Activated naive CD4-positive, alpha-beta T cell treated with anti-CD3 and anti-CD28 coated beads, Interleukin-2, amount 50 U/mL, for 72 hours (primary cell): Measurements from ENCODE around the gene INHBB. TPM values are rescaled to one million over a fixed set of nuclear protein-coding genes. Genes with fewer than 3 reads are reported as not detected.
A peak's percentile ranks its signal among the peaks of the same experiment; 100 is the strongest.

Source experiments
- ATAC-seq, 2 donors: fragments of 150-1000 bp; cut with Tn5 transposase; 2 replicates each; pipeline ENCODE4 v1.10.0; 2021; ENCODE audit warnings: mild to moderate bottlenecking in 2 of 2, moderate library complexity in 2 of 2
- DNase-seq, 2 donors: peaks; one replicate each; pipeline ENCODE4 v3.0.0; 2021 to 2022; ENCODE audit warnings: low spot score in 2 of 2
- H3K27ac Mint-ChIP-seq, 2 donors: one replicate each; pipeline ENCODE4 v1.8.0; 2022; ENCODE audit warnings: mild to moderate bottlenecking in 2 of 2, mixed read lengths in 2 of 2
- H3K36me3 Mint-ChIP-seq, 2 donors: one replicate each; pipeline ENCODE4 v1.8.0; 2022; ENCODE audit warnings: mixed read lengths in 2 of 2
- H3K9me3 Mint-ChIP-seq, 2 donors: one replicate each; pipeline ENCODE4 v1.8.0; 2022; ENCODE audit warnings: mixed read lengths in 2 of 2
- total RNA-seq, 2 donors: library from RNA; stranded (reverse); gene quantifications; one replicate each; pipeline ENCODE4 v1.2.3, GENCODE V29; 2022

INHBB gene
- total RNA-seq, 2 donors from 2014 or later, result not detected

GRCh38 chr2:120358734-120359465 is 13.0 kb downstream of the INHBB start:
- H3K27ac Mint-ChIP-seq, result no peak overlapping the region
- no peaks in the 10 kb centered on the region for H3K9me3 Mint-ChIP-seq
- no peak for DNase-seq
- no peaks in the 10 kb centered on the region for H3K36me3 Mint-ChIP-seq
- no peak for ATAC-seq

- Mint-ChIP-seq H3K9me3 (no peaks in the 10 kb centered on the region), H3K27ac (no peak overlapping the region), H3K36me3 (no peaks in the 10 kb centered on the region)
- ATAC-seq, result no peak
- no peak for DNase-seq
Measured at GRCh38 chr2:120360307-120360855, 14.4 kb downstream of the INHBB start.

DNA sequence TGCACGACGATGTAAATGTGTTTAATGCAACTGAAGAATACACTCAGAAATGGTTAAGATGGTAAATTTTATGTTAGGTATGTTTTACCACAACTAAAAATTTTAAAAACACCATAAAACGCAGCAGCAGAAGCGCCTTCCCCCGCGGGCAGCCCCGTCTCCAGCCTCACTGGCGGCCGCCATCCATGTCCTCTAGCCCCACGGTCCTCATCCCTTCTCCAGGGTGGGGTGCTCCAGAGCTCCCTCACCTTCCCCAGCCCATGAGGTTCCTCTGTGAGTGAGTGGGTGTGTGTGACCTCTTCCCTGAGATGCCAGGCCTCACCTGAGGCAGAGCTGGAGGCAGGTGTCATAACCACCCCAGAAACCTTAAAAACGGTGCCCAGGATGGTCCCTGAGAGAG is 17.0 kb downstream of the INHBB start:
- DNase-seq, result no peak
- H3K36me3 Mint-ChIP-seq, result no peaks in the 10 kb centered on the region
- ATAC-seq, result no peak
- H3K9me3 Mint-ChIP-seq, result no peaks in the 10 kb centered on the region
- H3K27ac Mint-ChIP-seq, result no peak overlapping the region

- Mint-ChIP-seq H3K36me3 (no peaks in the 10 kb centered on the region), H3K9me3 (no peaks in the 10 kb centered on the region), H3K27ac (no peak overlapping the region)
- ATAC-seq, result no peak
- no peak for DNase-seq
Measured at GRCh38 chr2:120365236-120365793, 19.4 kb downstream of the INHBB start.

DNA sequence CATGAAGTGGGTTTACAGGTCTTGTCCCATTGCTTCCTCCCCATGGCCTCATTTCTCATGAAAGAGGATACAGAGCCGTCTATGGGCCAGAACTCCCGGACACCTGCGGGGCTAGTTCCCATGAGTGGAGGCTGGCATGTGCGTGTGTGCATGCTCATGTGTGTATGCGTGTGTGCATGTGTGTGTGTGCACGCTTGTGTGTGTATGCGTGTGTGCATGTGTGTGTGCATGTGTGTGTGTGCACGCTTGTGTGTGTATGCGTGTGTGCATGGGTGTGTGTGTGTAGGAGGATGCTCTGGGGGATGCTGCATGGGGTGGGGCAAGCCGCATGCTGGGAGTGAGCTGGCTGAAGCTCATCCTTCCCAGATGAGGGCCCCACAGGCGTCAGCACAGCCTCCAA is 20.8 kb downstream of the INHBB start:
- no peak for DNase-seq
- Mint-ChIP-seq H3K36me3 (no peaks in the 10 kb centered on the region), H3K9me3 (no peaks in the 10 kb centered on the region), H3K27ac (no peak overlapping the region)
- no peak for ATAC-seq

- H3K9me3 Mint-ChIP-seq, result no peaks in the 10 kb centered on the region
- no peak for ATAC-seq
- no peaks in the 10 kb centered on the region for H3K36me3 Mint-ChIP-seq
- no peak for DNase-seq
- no peak overlapping the region for H3K27ac Mint-ChIP-seq
Measured at GRCh38 chr2:120367221-120367620, 21.3 kb downstream of the INHBB start.

GRCh38 chr2:120367649-120368048 is 21.7 kb downstream of the INHBB start:
- Mint-ChIP-seq H3K36me3 (no peaks in the 10 kb centered on the region), H3K9me3 (no peaks in the 10 kb centered on the region), H3K27ac (no peak overlapping the region)
- ATAC-seq (no peak), DNase-seq (no peak)

GRCh38 chr2:120368086-120368485 is 22.1 kb downstream of the INHBB start:
- Mint-ChIP-seq H3K9me3 (no peaks in the 10 kb centered on the region), H3K36me3 (no peaks in the 10 kb centered on the region), H3K27ac (no peak overlapping the region)
- ATAC-seq (no peak), DNase-seq (no peak)

DNA sequence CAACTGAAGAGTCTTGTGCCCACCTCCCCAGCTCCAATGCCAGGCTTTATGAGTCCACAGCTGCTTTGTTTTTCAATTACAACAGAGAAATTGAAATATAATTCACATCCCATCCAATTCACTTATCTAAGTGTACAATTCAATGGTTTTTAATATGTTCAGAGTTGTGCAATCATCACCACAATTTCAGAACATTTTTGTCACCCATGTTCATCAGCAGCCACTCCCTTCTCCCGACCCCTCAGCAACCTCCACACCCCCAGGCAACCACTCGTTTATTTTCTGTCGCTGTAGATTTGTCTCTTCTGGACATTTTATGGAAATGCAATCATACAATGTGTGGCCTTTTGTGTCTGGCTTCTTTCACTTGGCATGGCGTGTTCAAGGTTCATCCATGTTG is 23.3 kb downstream of the INHBB start:
- DNase-seq, result no peak

GRCh38 chr2:120371969-120372625 is 26.2 kb downstream of the INHBB start:
- ATAC-seq (no peak), DNase-seq (no peak)
- H3K9me3 Mint-ChIP-seq, result no peaks in the 10 kb centered on the region
- no peak overlapping the region for H3K27ac Mint-ChIP-seq
- no peaks in the 10 kb centered on the region for H3K36me3 Mint-ChIP-seq

More for the DNA sequence above, 23.3 kb downstream of the INHBB start:
- H3K36me3 Mint-ChIP-seq, result no peaks in the 10 kb centered on the region
- no peak for ATAC-seq
- H3K9me3 Mint-ChIP-seq, result no peaks in the 10 kb centered on the region
- H3K27ac Mint-ChIP-seq, result no peak overlapping the region

GRCh38 chr2:120372816-120373215 is 26.9 kb downstream of the INHBB start:
- H3K27ac Mint-ChIP-seq, result no peak overlapping the region
- no peaks in the 10 kb centered on the region for H3K36me3 Mint-ChIP-seq
- DNase-seq (no peak), ATAC-seq (no peak)
- no peaks in the 10 kb centered on the region for H3K9me3 Mint-ChIP-seq

- no peak overlapping the region for H3K27ac Mint-ChIP-seq
- DNase-seq, result no peak
- ATAC-seq, result no peak
- H3K36me3 Mint-ChIP-seq, result no peaks in the 10 kb centered on the region
- H3K9me3 Mint-ChIP-seq, result no peaks in the 10 kb centered on the region
Measured at GRCh38 chr2:120373424-120373823, 27.5 kb downstream of the INHBB start.

DNA sequence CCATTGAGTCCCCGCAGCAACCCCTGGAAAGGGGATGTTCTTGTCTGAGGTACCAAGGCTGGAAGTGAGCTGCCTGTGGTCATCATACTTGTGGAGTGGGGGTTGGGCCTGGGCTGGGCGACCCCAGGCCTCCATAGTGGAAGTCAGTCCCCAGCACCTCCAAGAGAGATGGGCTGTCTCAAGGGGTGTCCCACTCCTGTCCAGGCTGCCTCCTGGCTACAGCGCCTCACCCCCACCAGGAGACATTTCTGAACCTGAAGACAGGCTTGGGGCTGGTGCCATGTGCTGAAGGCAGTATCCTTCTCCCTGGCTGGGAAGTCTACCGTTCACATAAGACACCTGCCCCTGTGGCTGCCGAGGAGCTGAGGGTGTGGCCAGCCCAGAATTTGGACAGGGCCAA is 28.9 kb downstream of the INHBB start:
- H3K36me3 Mint-ChIP-seq, result no peaks in the 10 kb centered on the region
- ATAC-seq (no peak), DNase-seq (no peak)
- H3K27ac Mint-ChIP-seq, result no peak overlapping the region
- no peaks in the 10 kb centered on the region for H3K9me3 Mint-ChIP-seq

DNA sequence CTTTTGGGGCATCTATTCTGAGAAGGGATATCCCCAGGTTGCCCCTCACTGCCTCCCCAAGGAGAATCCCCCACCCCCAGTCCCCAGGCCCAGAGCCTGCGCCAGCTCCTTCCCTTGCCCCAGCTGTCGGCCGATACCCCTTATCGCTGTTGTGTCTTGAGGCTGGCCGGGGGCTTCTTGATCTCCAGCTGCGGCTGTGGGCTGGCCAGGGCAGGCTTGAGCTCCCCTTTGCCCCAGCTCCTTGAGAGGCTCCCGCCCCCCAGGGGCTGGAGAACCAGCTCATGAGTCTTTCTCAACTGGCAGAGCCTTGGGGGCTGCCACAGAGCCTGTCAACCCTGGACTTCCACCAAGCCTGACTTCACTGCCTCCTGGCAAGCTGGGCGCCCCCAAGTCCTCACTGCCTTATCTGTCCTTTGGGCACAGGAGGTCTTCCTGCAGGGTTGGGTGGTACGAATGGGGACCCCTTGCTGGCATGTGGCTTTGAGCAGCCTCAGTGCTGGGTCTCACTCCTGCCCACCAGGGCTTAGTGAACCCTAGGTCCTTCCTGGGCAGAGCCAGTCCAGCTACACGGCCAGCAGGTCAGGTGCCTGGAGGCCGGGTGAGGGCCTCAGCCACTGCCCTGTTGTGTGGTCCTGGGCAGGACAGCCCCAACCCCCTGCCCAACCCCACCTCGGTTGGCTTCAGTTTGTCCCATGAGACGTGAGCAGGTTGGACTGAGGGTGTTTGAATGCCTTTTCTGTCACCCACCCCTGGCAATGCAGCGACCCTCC is 29.5 kb downstream of the INHBB start:
- ATAC-seq, result no peak
- H3K27ac Mint-ChIP-seq, result peak overlapping the region in 1 of 2 donors; percentile 30
- no peaks in the 10 kb centered on the region for H3K9me3 Mint-ChIP-seq
- DNase-seq, result no peak
- no peaks in the 10 kb centered on the region for H3K36me3 Mint-ChIP-seq

DNA sequence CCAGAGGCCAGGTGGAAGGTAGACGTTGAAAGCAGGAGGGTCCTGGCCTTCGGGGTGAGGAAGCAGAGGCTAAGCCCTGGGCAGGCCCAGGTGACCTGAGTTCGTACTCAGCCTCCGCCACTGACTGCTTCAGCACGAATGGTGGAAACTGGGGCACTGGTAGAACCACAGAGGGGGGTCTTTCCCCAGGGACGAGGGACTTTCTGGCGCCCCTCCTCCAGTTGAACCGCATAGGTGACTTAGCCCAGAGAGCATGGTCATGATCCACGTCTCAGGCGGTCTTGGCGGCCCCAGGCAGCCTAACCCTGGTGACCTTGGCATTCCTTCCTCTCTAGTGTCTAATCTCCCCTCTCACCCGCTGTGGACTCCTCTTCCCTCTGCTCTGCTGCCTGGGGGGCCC is 30.2 kb downstream of the INHBB start:
- ATAC-seq (no peak), DNase-seq (no peak)
- no peaks in the 10 kb centered on the region for H3K9me3 Mint-ChIP-seq
- H3K27ac Mint-ChIP-seq, result no peak overlapping the region
- H3K36me3 Mint-ChIP-seq, result no peaks in the 10 kb centered on the region

GRCh38 chr2:120376679-120377640 is 31.0 kb downstream of the INHBB start:
- Mint-ChIP-seq H3K27ac (no peak overlapping the region), H3K36me3 (no peaks in the 10 kb centered on the region), H3K9me3 (no peaks in the 10 kb centered on the region)
- no peak for DNase-seq
- no peak for ATAC-seq
